Natural killer cell (primary cell): ENCODE data around the gene MAPKAP1. TPM values are rescaled to one million over a fixed set of nuclear protein-coding genes. Genes with fewer than 3 reads are reported as not detected.

Source experiments
- ATAC-seq, 3 donors: fragments of 150-1000 bp in 2 of 3; fragments of 200-7000 bp in 1 of 3; cut with Tn5 transposase; 1 replicate in 1 of 3; 2 replicates in 2 of 3; pipeline ENCODE4 v1.10.0; 2021; ENCODE audit warnings: mild to moderate bottlenecking in 2 of 3, moderate library complexity in 2 of 3
- DNase-seq, 2 donors: peaks; one replicate each; pipeline versions ENCODE4 v3.0.0 to v3.0.0-alpha.2; 2013 to 2021; ENCODE audit warnings: mixed read lengths in 1 of 2
- H3K27ac ChIP-seq: one replicate; pipeline ENCODE4 v1.5.1; 2013; ENCODE audit warnings: mild to moderate bottlenecking, low read length
- H3K27me3 ChIP-seq: one replicate; pipeline ENCODE4 v1.6.1; 2013; ENCODE audit warnings: low read length; ENCODE audit not compliant: control insufficient read depth, insufficient read depth
- H3K36me3 ChIP-seq: one replicate; pipeline ENCODE4 v1.6.1; 2013; ENCODE audit warnings: low read length; ENCODE audit not compliant: control insufficient read depth, insufficient read depth
- H3K4me1 ChIP-seq: one replicate; pipeline ENCODE4 v1.6.1; 2013; ENCODE audit warnings: low read length; ENCODE audit not compliant: control insufficient read depth, insufficient read depth
- H3K4me3 ChIP-seq: one replicate; pipeline ENCODE4 v1.5.1; 2013; ENCODE audit warnings: low read length
- H3K9me3 ChIP-seq: one replicate; pipeline ENCODE4 v1.6.1; 2013; ENCODE audit warnings: low read length; ENCODE audit not compliant: control insufficient read depth, insufficient read depth
- H3K27ac Mint-ChIP-seq, 2 donors: one replicate each; pipeline ENCODE4 v1.8.0; 2022; ENCODE audit warnings: mild to moderate bottlenecking in 2 of 2, mixed read lengths in 2 of 2, moderate library complexity in 1 of 2
- H3K27me3 Mint-ChIP-seq, 2 donors: one replicate each; pipeline ENCODE4 v1.8.0; 2022; ENCODE audit warnings: low read depth in 2 of 2, mixed read lengths in 2 of 2
- H3K36me3 Mint-ChIP-seq: one replicate; pipeline ENCODE4 v1.8.0; 2022; ENCODE audit warnings: mixed read lengths
- H3K4me1 Mint-ChIP-seq, 2 donors: one replicate each; pipeline ENCODE4 v1.8.0; 2022; ENCODE audit warnings: mixed read lengths in 2 of 2
- H3K4me3 Mint-ChIP-seq: one replicate; pipeline ENCODE4 v1.8.0; 2022; ENCODE audit warnings: mild to moderate bottlenecking, moderate library complexity, mixed read lengths
- H3K9me3 Mint-ChIP-seq, 2 donors: one replicate each; pipeline ENCODE4 v1.8.0; 2022; ENCODE audit warnings: mixed read lengths in 2 of 2
- CTCF ChIP-seq: fragments of 200-600 bp; IDR thresholded peaks from one replicate; pipeline ENCODE4 v1.8.0; 2022; ENCODE audit warnings: antibody characterized with exemption
- WGBS: methylation state at CpG from one replicate; pipeline ENCODE4 v1.1.7; 2013; ENCODE audit warnings: missing lambda C conversion rate; ENCODE audit not compliant: insufficient coverage; 5-methylcytosine and 5-hydroxymethylcytosine counted together
- intact Hi-C: fragments of 100-400 bp; cut with micrococcal nuclease; formaldehyde crosslinking; loops from one replicate; pipeline ENCODE4 v1.14.2; 2022
- total RNA-seq, 4 donors: library from RNA; stranded (reverse); fragments of 120-200 nt in 1 of 4; gene quantifications; one replicate each; pipeline versions ENCODE4 v1.2.3 to v1.2.4, GENCODE V29; 2013 to 2022

The MAPKAP1 gene
- total RNA-seq, 3 donors from 2014 or later (not counting 1 experiment from before 2014, with no cell fraction given): 51.1 to 73.0 (median 58.8) TPM

GRCh38 chr9:125683486-125683885 is 23.5 kb downstream of the MAPKAP1 start:
- H3K36me3 Mint-ChIP-seq: no peaks in the 10 kb centered on the region
- no peaks in the 10 kb centered on the region for H3K36me3 ChIP-seq
- H3K9me3 ChIP-seq: no peaks in the 10 kb centered on the region
- DNase-seq (no peak), ATAC-seq (no peak)
- no peak overlapping the region for H3K27ac ChIP-seq
- no peaks in the 10 kb centered on the region for H3K27me3 Mint-ChIP-seq
- H3K4me1 ChIP-seq: no peaks in the 10 kb centered on the region
- H3K4me3 ChIP-seq: no peak overlapping the region
- H3K27ac Mint-ChIP-seq: no peak overlapping the region
- WGBS: 100% methylated on average over 1 of the region's 3 CpGs
- peaks cover 22 to 36% of the 10 kb centered on the region in 2 donors for H3K4me1 Mint-ChIP-seq
- H3K27me3 ChIP-seq: no peaks in the 10 kb centered on the region
- no peaks in the 10 kb centered on the region for H3K9me3 Mint-ChIP-seq
- no peak overlapping the region for H3K4me3 Mint-ChIP-seq
- TF ChIP-seq CTCF: no peak
- intact Hi-C loops: no loop called here

DNA sequence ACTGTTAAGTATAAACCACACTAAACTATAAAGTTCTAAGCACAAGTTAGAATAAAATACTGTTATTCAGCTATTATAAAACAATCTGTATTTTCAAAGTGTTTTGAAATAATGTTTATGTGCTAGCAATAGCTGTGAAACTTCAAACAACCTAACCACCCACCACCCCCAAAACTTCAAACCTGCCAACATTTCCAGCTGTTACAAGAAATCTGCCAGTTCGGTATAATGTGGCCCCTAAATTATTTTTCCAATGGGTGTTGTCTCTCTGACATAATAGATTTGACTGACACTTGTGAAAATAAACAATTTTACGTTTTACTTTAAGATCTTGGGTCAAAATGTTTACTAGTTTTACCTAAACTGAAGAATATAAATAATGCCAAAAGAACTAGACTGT is 24.7 kb downstream of the MAPKAP1 start:
- H3K36me3 ChIP-seq: no peaks in the 10 kb centered on the region
- H3K27ac ChIP-seq: no peak overlapping the region
- DNase-seq (no peak), ATAC-seq (no peak)
- peaks cover under 1% of the 10 kb centered on the region for H3K4me1 ChIP-seq
- H3K9me3 Mint-ChIP-seq: no peaks in the 10 kb centered on the region
- 92% methylated on average over 1 of the region's 2 CpGs for WGBS
- peaks cover 22 to 36% of the 10 kb centered on the region in 2 donors for H3K4me1 Mint-ChIP-seq
- intact Hi-C loops: no loop called here
- no peak overlapping the region for H3K4me3 Mint-ChIP-seq
- H3K27me3 ChIP-seq: no peaks in the 10 kb centered on the region
- no peaks in the 10 kb centered on the region for H3K27me3 Mint-ChIP-seq
- no peaks in the 10 kb centered on the region for H3K9me3 ChIP-seq
- H3K36me3 Mint-ChIP-seq: no peaks in the 10 kb centered on the region
- peak overlapping the region in 1 of 2 donors; percentile 15 for H3K27ac Mint-ChIP-seq
- TF ChIP-seq CTCF: no peak
- H3K4me3 ChIP-seq: no peak overlapping the region

GRCh38 chr9:125681657-125682056 is 25.4 kb downstream of the MAPKAP1 start:
- Mint-ChIP-seq H3K27me3 (no peaks in the 10 kb centered on the region), H3K9me3 (no peaks in the 10 kb centered on the region), H3K27ac (peak overlapping the region in 1 of 2 donors; percentile 15), H3K4me1 (peaks cover 22 to 36% of the 10 kb centered on the region in 2 donors), H3K36me3 (no peaks in the 10 kb centered on the region), H3K4me3 (no peak overlapping the region)
- H3K27ac ChIP-seq: no peak overlapping the region
- intact Hi-C loops: no loop called here
- no peak overlapping the region for H3K4me3 ChIP-seq
- peaks cover 5% of the 10 kb centered on the region for H3K4me1 ChIP-seq
- TF ChIP-seq CTCF: no peak
- no peaks in the 10 kb centered on the region for H3K36me3 ChIP-seq
- 98% methylated on average over 5 of the region's 5 CpGs for WGBS
- DNase-seq: no peak
- H3K9me3 ChIP-seq: no peaks in the 10 kb centered on the region
- no peaks in the 10 kb centered on the region for H3K27me3 ChIP-seq
- ATAC-seq: no peak

DNA sequence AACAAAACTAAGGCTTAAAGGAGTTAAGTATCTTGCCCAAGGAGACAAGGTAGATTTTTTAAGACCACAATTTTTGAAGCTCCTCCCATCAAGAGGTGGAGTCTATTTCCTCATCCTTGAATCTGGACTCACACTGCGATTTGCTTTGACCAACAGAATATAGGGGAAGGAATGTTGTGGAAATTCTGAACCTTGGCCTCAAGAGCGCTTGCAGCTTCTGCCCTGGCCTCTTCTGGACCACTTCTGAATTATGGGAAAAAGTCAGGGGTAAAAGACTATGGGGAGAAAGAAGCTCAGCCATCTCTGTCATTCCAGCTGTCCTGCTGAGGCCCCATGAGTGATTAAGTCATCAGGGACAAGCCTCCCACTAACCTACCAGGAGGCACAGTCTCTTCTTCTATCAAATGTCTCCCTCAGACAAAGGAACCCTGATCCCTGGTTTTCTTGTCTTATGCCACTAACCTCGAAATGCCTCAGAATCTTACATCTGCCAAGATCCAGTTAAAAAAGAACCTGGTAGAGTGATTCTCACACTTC is 25.9 kb downstream of the MAPKAP1 start:
- Mint-ChIP-seq H3K9me3 (no peaks in the 10 kb centered on the region), H3K4me3 (no peak overlapping the region), H3K27me3 (no peaks in the 10 kb centered on the region), H3K4me1 (peaks cover 27 to 36% of the 10 kb centered on the region in 2 donors), H3K27ac (peak overlapping the region in 1 of 2 donors; percentile 29), H3K36me3 (no peaks in the 10 kb centered on the region)
- Histone ChIP-seq H3K9me3 (no peaks in the 10 kb centered on the region), H3K27me3 (no peaks in the 10 kb centered on the region), H3K36me3 (no peaks in the 10 kb centered on the region), H3K27ac (no peak overlapping the region), H3K4me1 (peaks cover 5% of the 10 kb centered on the region), H3K4me3 (no peak overlapping the region)
- 91% methylated on average over 3 of the region's 3 CpGs for WGBS
- ATAC-seq (no peak), DNase-seq (no peak)
- intact Hi-C loops: no loop called here
- no peak for TF ChIP-seq CTCF
